DND-41 (cell line): ENCODE measurements around the gene TMEM164.

Experiments
- ATAC-seq: fragments of 200-7000 bp; cut with Tn5 transposase; 3 replicates; pipeline ENCODE4 v1.9.1; 2021; ENCODE audit warnings: low read depth; ENCODE audit not compliant: insufficient read depth
- DNase-seq: peaks from one replicate; pipeline ENCODE4 v3.0.0-alpha.2; 2020
- H2AFZ ChIP-seq: 2 replicates; pipeline ENCODE4 v1.6.0; 2012; ENCODE audit warnings: low read depth, low read length
- H3K27ac ChIP-seq: 2 replicates; pipeline ENCODE4 v1.5.1; 2012; ENCODE audit warnings: low read length, inconsistent platforms
- H3K27me3 ChIP-seq: fragments of 200-600 bp; sonication (generic); 2 replicates; pipeline ENCODE4 v1.6.0; 2012; ENCODE audit warnings: low read length, mild to moderate bottlenecking, inconsistent platforms; ENCODE audit not compliant: insufficient read depth, poor library complexity
- H3K36me3 ChIP-seq: 2 replicates; pipeline ENCODE4 v1.5.1; 2012; ENCODE audit warnings: low read length, inconsistent platforms; ENCODE audit not compliant: insufficient read depth
- H3K4me1 ChIP-seq: 2 replicates; pipeline ENCODE4 v1.5.1; 2012; ENCODE audit warnings: mild to moderate bottlenecking, low read length; ENCODE audit not compliant: insufficient read depth
- H3K4me2 ChIP-seq: 2 replicates; pipeline ENCODE4 v1.6.0; 2012; ENCODE audit warnings: mild to moderate bottlenecking, moderate library complexity, low read length, inconsistent platforms; ENCODE audit not compliant: insufficient read depth
- H3K4me3 ChIP-seq, 2 experiments: fragments of 200-600 bp in 1 of 2; shearing (Covaris generic) in 1 of 2; 2 replicates each; pipeline ENCODE4 v1.5.1; 2012 to 2016; ENCODE audit warnings: inconsistent platforms in 2 of 2, low read length in 2 of 2, mild to moderate bottlenecking in 2 of 2, low read depth in 1 of 2, moderate library complexity in 1 of 2
- H3K79me2 ChIP-seq: 2 replicates; pipeline ENCODE4 v1.6.0; 2012; ENCODE audit warnings: low read length, inconsistent platforms; ENCODE audit not compliant: insufficient read depth
- H3K9ac ChIP-seq: 2 replicates; pipeline ENCODE4 v1.6.0; 2012; ENCODE audit warnings: low read depth, mild to moderate bottlenecking, inconsistent platforms, low read length, moderate library complexity
- H3K9me3 ChIP-seq: 2 replicates; pipeline ENCODE4 v1.5.1; 2012; ENCODE audit warnings: low read length, moderate library complexity, mild to moderate bottlenecking, inconsistent platforms; ENCODE audit not compliant: insufficient read depth, severe bottlenecking
- H4K20me1 ChIP-seq: 2 replicates; pipeline ENCODE4 v1.6.0; 2012; ENCODE audit warnings: low read length; ENCODE audit not compliant: insufficient read depth
- EZH2 ChIP-seq: IDR thresholded peaks from 3 replicates; pipeline ENCODE4 v1.6.1; 2012; ENCODE audit warnings: borderline replicate concordance, low read depth, mild to moderate bottlenecking, moderate library complexity, low read length, inconsistent platforms; ENCODE audit not compliant: severe bottlenecking
- TF ChIP-seq, protein P1 (sequence below): IDR thresholded peaks from 2 replicates; pipeline ENCODE4 v1.5.1; 2012; ENCODE audit warnings: borderline replicate concordance, low read length, moderate library complexity, mild to moderate bottlenecking; ENCODE audit not compliant: poor library complexity, severe bottlenecking; ENCODE audit errors: extremely low read depth

TMEM164 gene

GRCh38 chrX:110178179-110178865, 175.4 kb downstream of the TMEM164 start:
- H3K4me3 ChIP-seq, result no peak overlapping the region
- H3K27me3 ChIP-seq, result no peaks in the 10 kb centered on the region
- no peak overlapping the region for H3K9ac ChIP-seq
- no peak overlapping the region for H3K4me2 ChIP-seq
- H3K4me1 ChIP-seq, result no peaks in the 10 kb centered on the region
- no peak for ATAC-seq
- H3K79me2 ChIP-seq, result no peaks in the 10 kb centered on the region
- H3K9me3 ChIP-seq, result no peaks in the 10 kb centered on the region
- no peak overlapping the region for H3K27ac ChIP-seq
- H4K20me1 ChIP-seq, result no peaks in the 10 kb centered on the region
- H2AFZ ChIP-seq, result no peak overlapping the region
- TF ChIP-seq EZH2, result no peak
- TF ChIP-seq, protein P1, sequence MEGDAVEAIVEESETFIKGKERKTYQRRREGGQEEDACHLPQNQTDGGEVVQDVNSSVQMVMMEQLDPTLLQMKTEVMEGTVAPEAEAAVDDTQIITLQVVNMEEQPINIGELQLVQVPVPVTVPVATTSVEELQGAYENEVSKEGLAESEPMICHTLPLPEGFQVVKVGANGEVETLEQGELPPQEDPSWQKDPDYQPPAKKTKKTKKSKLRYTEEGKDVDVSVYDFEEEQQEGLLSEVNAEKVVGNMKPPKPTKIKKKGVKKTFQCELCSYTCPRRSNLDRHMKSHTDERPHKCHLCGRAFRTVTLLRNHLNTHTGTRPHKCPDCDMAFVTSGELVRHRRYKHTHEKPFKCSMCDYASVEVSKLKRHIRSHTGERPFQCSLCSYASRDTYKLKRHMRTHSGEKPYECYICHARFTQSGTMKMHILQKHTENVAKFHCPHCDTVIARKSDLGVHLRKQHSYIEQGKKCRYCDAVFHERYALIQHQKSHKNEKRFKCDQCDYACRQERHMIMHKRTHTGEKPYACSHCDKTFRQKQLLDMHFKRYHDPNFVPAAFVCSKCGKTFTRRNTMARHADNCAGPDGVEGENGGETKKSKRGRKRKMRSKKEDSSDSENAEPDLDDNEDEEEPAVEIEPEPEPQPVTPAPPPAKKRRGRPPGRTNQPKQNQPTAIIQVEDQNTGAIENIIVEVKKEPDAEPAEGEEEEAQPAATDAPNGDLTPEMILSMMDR, result no peak
- H3K36me3 ChIP-seq, result no peaks in the 10 kb centered on the region; the same call in 1 of the 2 replicates
- no peak for DNase-seq

- Histone ChIP-seq H3K79me2 (no peaks in the 10 kb centered on the region), H2AFZ (no peak overlapping the region), H3K27ac (no peak overlapping the region), H3K36me3 (no peaks in the 10 kb centered on the region; the same call in 1 of the 2 replicates), H3K9ac (no peak overlapping the region), H3K4me1 (peaks cover 3% of the 10 kb centered on the region), H3K27me3 (no peaks in the 10 kb centered on the region), H3K4me3 (no peak overlapping the region), H4K20me1 (no peaks in the 10 kb centered on the region), H3K4me2 (no peak overlapping the region), H3K9me3 (no peaks in the 10 kb centered on the region)
- peak; percentile 37; the same call in 1 of the 3 replicates for ATAC-seq
- TF ChIP-seq, protein P1, result no peak
- TF ChIP-seq EZH2, result no peak
- DNase-seq, result no peak
Observed at GRCh38 chrX:110180176-110180927, 177.4 kb downstream of the TMEM164 start.

DNA sequence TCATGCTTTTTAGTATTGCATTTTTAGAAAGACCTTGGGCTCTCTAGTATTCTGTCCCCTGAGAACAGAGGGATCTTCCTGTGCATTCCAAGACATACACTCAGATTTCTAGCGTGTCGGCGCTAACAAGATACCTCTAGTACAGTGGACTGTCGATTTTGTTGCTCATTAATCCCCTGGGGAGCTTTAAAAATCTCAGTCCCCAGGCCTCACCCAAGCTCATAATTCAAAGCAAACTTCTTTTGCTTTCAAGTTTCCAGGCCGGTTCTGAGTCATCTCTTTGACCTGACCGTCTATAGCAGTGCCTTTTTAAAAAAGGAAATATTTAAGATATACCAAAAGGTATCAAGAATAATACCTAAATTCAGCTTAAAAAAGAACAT, 178.0 kb downstream of the TMEM164 start:
- Histone ChIP-seq H4K20me1 (no peaks in the 10 kb centered on the region), H3K79me2 (no peaks in the 10 kb centered on the region), H3K4me3 (no peak overlapping the region), H3K9me3 (no peaks in the 10 kb centered on the region), H3K36me3 (no peaks in the 10 kb centered on the region), H3K27me3 (no peaks in the 10 kb centered on the region), H3K4me2 (no peak overlapping the region), H2AFZ (no peak overlapping the region), H3K4me1 (peaks cover 8% of the 10 kb centered on the region), H3K9ac (no peak overlapping the region), H3K27ac (no peak overlapping the region)
- no peak for ATAC-seq
- no peak for DNase-seq
- TF ChIP-seq, protein P1, result no peak
- no peak for TF ChIP-seq EZH2
